ENCODE results near the gene NUP93. TPM values are rescaled to one million over a fixed set of nuclear protein-coding genes. Genes with fewer than 3 reads are reported as not detected.
A peak's percentile ranks its signal among the peaks of the same experiment; 100 is the strongest.

The NUP93 gene
- total RNA-seq, 1 experiment from 2014 or later = 144 TPM

GRCh38 chr16:56869513-56870275 lies 139.8 kb downstream of the NUP93 start:
- Histone ChIP-seq H3K27me3 (ENCODE audit: insufficient read depth, low read length) (no peaks in the 10 kb centered on the region), H3K4me2 (ENCODE audit: low read length) (no peak overlapping the region), H3K79me2 (ENCODE audit: insufficient read depth, low read length) (no peaks in the 10 kb centered on the region), H3K9me2 (ENCODE audit: insufficient read depth) (no peaks in the 10 kb centered on the region), H3K4me3 (replicated peaks in 1 of 2; ENCODE audit: low read depth in 1 of 2, low read length in 2 of 2) (no peak overlapping the region), H3K27ac (ENCODE audit: low read depth, low read length) (no peak overlapping the region), H3K9me3 (ENCODE audit: control insufficient read depth in 1 of 2, insufficient read depth in 1 of 2, low read depth in 1 of 2, low read length in 2 of 2) (no peaks in the 10 kb centered on the region), H4K20me1 (ENCODE audit: insufficient read depth) (no peaks in the 10 kb centered on the region), H3K36me3 (ENCODE audit: control insufficient read depth in 1 of 2, insufficient read depth in 2 of 2, low read length in 2 of 2) (no peaks in the 10 kb centered on the region), H2AFZ (ENCODE audit: low read depth, low read length, poor library complexity, severe bottlenecking) (no peak overlapping the region), H3K4me1 (ENCODE audit: control insufficient read depth in 1 of 2, insufficient read depth in 2 of 2, low read length in 2 of 2) (peaks cover 0 to 5% of the 10 kb centered on the region in 2 experiments; a peak in 2 of 4 replicates), H3K9ac (ENCODE audit: low read length) (no peak overlapping the region)
- DNase-seq (ENCODE audit: low read depth, low spot score) (peak; percentile 34), ATAC-seq (peak; percentile 89)
- POLR2A ChIA-PET = interaction anchor here (1.5 kb wide), 1 partner anchor 62 kb away, joined by 5 read pairs; the partner anchor contains the start of gene HERPUD1
- RAD21 ChIA-PET (ENCODE audit: low non-redundant PET in 1 of 2, low total read pairs in 2 of 2, uncharacterized antibody in 2 of 2, unreplicated experiment in 2 of 2) = no interaction called here
- BruUV-seq (replicated peaks) = no TSS peak
- intact Hi-C loops (cut with micrococcal nuclease) = loop anchor here (1.0 kb wide), 1 partner anchor 76 kb away; no protein-coding TSS in a partner anchor
- CTCF ChIA-PET = interaction anchor here (0.9 to 1.4 kb wide), 5 partner anchors 10 to 77 kb away, joined by 3 to 8 read pairs (median 4); no protein-coding TSS in a partner anchor
- peak; percentile 27 to 52 (median 50); a peak in 5 of 6 replicates for TF ChIP-seq CTCF (IDR thresholded peaks at IDR 0.05 in 2 of 3, conservative IDR thresholded peaks at IDR 0.05 in 1 of 3; ENCODE audit: borderline replicate concordance in 1 of 3, insufficient read depth in 1 of 3, low read depth in 2 of 3, low read length in 2 of 3)
- no peak for TF ChIP-seq YY1 (IDR thresholded peaks at IDR 0.05; ENCODE audit: extremely low read depth, insufficient replicate concordance, low read depth, low read length)
- TF ChIP-seq RAD21 (IDR thresholded peaks at IDR 0.05; ENCODE audit: low read depth) = peak; percentile 67

- Histone ChIP-seq H3K79me2 (ENCODE audit: insufficient read depth, low read length) (no peaks in the 10 kb centered on the region), H3K9me3 (ENCODE audit: control insufficient read depth in 1 of 2, insufficient read depth in 1 of 2, low read depth in 1 of 2, low read length in 2 of 2) (no peaks in the 10 kb centered on the region), H4K20me1 (ENCODE audit: insufficient read depth) (no peaks in the 10 kb centered on the region), H3K9ac (ENCODE audit: low read length) (no peak overlapping the region), H3K4me2 (ENCODE audit: low read length) (no peak overlapping the region), H2AFZ (ENCODE audit: low read depth, low read length, poor library complexity, severe bottlenecking) (no peak overlapping the region), H3K36me3 (ENCODE audit: control insufficient read depth in 1 of 2, insufficient read depth in 2 of 2, low read length in 2 of 2) (no peaks in the 10 kb centered on the region), H3K27ac (ENCODE audit: low read depth, low read length) (no peak overlapping the region), H3K4me3 (replicated peaks in 1 of 2; ENCODE audit: low read depth in 1 of 2, low read length in 2 of 2) (no peak overlapping the region), H3K27me3 (ENCODE audit: insufficient read depth, low read length) (no peaks in the 10 kb centered on the region), H3K4me1 (ENCODE audit: control insufficient read depth in 1 of 2, insufficient read depth in 2 of 2, low read length in 2 of 2) (peaks cover 0 to 5% of the 10 kb centered on the region in 2 experiments; a peak in 2 of 4 replicates), H3K9me2 (ENCODE audit: insufficient read depth) (no peaks in the 10 kb centered on the region)
- DNase-seq (ENCODE audit: low read depth, low spot score) (no peak), ATAC-seq (no peak)
- no TSS peak for BruUV-seq (replicated peaks)
- CTCF ChIA-PET = interaction anchor here (0.7 to 1.4 kb wide), 2 partner anchors 19 to 78 kb away, joined by 3 to 8 read pairs; no protein-coding TSS in a partner anchor
- intact Hi-C loops (cut with micrococcal nuclease) = no loop called here
- POLR2A ChIA-PET = no interaction called here
- RAD21 ChIA-PET (ENCODE audit: low non-redundant PET in 1 of 2, low total read pairs in 2 of 2, uncharacterized antibody in 2 of 2, unreplicated experiment in 2 of 2) = no interaction called here
- no peak for TF ChIP-seq ZFX (IDR thresholded peaks at IDR 0.05)
- no peak for TF ChIP-seq REST (IDR thresholded peaks at IDR 0.05; ENCODE audit: low read depth)
- no peak for TF ChIP-seq EZH2 (IDR thresholded peaks at IDR 0.05)
- TF ChIP-seq EZH2phosphoT487 (IDR thresholded peaks at IDR 0.05; ENCODE audit: borderline replicate concordance) = no peak
- no peak for TF ChIP-seq FOSL1 (IDR thresholded peaks at IDR 0.05; ENCODE audit: low read depth)
- TF ChIP-seq SIN3A (IDR thresholded peaks at IDR 0.05; ENCODE audit: low read depth) = no peak
- TF ChIP-seq YY1 (IDR thresholded peaks at IDR 0.05; ENCODE audit: extremely low read depth, insufficient replicate concordance, low read depth, low read length) = no peak
- TF ChIP-seq ATF3 (IDR thresholded peaks at IDR 0.05) = no peak
- TF ChIP-seq SP1 (IDR thresholded peaks at IDR 0.05; ENCODE audit: low read depth) = no peak
- TF ChIP-seq ZNF274 (IDR thresholded peaks at IDR 0.05; ENCODE audit: low read depth, low read length) = no peak
Observed at GRCh38 chr16:56870276-56870888, 140.5 kb downstream of the NUP93 start.

All from HCT116 (cell line).